CD4-positive, alpha-beta T cell treated with Interleukin-15 for 4 hours (primary cell): ENCODE results near the gene TAGLN3.
"Not testable (repeated sequence)": the region's sequence is repeated elsewhere in the genome, so short reads cannot be mapped to it uniquely, and the experiment has no call there.

Experiments used
- DNase-seq: peaks from one replicate; pipeline ENCODE4 v3.0.0-alpha.2; 2020; ENCODE audit warnings: low spot score

TAGLN3 gene

DNA sequence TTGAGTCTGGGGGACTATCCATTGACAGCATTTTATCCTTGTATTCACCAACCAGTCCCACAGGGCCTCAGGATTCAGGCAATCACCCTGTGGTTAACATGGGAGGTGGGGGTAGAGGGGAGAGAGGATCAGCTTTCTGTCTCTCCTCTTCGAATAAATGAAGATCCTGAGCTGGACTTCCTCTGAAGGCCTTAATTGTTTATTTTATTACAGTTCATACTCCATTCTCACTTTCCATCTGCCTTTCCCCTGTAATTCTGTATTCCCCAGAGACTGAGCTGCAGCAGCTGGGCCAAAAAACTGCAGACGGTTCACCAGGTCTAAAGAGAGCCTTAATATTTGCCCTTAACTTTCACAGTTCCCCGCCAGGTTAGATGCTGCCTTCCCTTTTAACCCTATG lies 11.9 kb downstream of the TAGLN3 start:
- DNase-seq: no peak

GRCh38 chr3:112011376-112011940 lies 12.7 kb downstream of the TAGLN3 start:
- DNase-seq: no peak

DNA sequence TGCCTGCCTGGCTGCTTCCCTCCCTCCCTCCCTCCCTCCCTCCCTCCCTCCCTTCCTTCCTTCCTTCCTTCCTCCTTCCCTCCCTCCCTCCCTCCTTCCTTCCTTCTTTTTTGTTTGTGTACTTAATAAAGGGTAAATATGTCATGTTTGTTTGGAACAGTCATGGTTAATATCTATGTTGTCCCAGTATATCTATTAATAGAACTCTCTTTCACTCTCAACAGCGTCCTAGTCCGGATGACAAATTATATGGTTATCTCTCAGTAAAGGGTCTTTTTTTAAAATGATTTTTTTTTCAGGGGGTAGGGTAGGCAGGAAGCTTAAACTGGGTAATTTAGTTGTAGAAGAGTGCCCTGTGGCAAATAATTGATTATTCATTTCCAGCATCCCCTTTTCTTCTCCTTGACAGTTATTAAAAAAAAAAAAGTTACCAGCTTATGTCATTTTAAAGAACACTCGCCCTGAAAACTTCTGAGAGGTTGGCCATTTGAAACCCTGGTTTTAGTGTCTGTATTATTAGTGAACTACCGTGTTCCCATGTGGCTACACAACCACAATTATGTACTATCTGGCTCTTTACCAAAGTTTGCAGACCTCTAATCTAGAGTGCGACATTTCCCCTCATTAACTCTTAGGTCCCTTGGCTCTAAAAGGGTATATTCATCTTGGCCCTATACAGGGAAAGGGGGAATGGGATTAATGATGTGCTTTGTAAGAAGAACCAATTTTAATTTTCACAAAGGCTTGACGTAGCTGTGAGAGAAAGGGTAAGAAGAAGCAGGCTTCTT lies 13.7 kb downstream of the TAGLN3 start:
- DNase-seq: no peak

DNA sequence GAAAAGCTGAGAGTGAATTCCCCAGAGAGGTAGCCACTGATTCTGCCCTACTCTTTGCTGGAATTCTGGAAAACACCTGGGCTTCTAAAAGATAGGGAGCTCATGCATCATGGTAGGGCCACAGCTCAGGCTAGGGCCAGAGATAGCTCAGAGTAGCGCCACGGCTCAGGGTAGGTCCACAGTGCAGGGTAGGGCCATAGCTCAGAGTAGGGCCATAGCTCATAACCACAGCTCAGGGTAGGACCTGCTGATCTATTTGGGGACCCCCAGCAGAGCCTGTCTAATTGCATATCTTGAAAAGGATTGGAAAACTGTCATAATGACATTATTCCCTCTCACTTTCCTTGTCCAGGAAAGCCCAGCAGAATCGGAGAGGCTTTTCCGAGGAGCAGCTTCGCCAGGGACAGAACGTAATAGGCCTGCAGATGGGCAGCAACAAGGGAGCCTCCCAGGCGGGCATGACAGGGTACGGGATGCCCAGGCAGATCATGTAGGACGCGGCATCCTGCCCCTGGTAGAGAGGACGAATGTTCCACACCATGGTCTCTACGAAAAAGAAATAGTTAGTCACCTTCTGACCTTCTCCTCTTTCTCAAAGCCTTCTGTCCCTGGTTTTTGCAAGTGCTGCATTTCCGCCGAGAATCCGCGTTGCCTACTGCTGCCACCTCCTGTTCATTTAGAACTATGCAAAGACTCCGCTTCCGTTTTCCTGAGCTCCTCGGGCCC lies 14.5 kb downstream of the TAGLN3 start:
- peak; percentile 58 for DNase-seq

- no peak for DNase-seq
Observed at GRCh38 chr3:112013784-112014143, 15.0 kb downstream of the TAGLN3 start.

DNA sequence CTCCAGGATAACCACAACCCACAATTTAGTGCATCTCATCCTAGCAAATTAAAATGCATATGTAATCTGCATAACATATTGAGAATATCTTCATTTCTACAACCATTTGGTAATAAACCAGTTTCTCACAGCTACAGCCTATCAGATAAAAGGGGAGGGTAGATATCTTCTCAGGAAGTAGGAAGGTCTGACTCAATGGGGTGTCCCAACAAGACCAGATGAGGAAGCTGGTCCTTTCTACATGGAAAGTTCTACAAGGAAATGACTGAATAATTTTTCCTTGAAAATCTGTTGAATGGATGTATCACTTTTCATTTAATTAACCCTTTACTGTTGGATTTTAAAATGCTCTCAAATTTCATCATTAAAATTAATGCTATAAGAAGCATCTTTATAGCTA lies 18.4 kb downstream of the TAGLN3 start:
- no peak for DNase-seq

DNA sequence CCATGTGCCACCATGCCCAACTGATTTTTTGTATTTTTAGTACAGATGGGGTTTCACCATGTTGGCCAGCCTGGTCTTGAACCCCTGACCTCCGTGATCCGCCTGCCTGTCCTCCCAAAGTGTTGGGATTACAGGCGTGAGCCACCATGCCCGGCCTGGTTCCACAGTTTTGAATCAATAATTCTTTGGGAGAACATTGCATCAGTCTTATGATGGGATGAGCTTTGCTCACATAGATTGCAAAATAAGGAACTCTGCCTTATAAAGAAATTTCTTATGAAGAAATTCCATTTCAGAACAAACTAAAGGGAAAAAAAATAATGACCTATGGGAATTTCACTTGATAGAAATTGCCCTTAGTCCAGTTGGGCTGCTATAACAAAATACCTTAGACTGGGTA lies 20.0 kb downstream of the TAGLN3 start:
- DNase-seq: no peak

GRCh38 chr3:112019716-112020115 lies 21.0 kb downstream of the TAGLN3 start:
- no peak for DNase-seq

GRCh38 chr3:112020674-112021085 lies 22.0 kb downstream of the TAGLN3 start:
- DNase-seq: no peak

DNA sequence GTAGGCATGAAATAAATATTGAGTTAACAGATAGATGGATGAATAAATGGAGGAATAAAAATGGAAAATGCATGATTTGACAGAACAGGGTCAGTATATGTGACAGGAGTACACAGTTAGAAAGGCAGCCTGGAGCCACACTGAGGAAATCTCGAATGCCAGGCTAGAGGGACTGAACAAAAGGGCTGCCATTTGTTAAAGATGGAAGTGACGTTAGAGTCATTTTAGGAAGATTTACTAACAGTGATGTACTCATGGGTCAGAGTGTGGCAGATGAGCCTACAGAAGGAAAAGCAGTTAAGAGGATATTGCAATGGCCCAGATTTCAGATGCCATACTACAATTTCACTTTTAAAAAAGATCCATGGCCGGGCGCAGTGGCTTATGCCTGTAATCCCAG lies 28.4 kb downstream of the TAGLN3 start:
- DNase-seq: no peak

DNA sequence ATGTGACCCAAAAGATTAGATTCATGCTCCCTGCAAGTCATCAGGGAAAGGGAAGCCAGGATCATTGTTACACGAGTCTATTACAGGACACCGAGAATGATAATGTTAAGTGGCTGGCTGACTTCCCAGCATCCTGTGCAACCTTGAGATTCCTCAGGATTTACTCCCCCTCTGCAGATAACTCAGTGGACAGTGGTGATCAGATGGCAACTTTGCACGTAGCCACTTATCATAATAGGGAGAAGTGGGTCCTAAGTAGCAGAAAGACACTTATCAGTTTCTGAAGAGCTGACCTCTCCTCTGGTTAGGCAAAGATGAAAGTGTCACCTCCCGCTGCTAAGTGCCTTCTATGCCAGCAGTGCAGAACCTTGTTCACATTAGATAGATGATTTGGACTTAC lies 29.1 kb downstream of the TAGLN3 start:
- no peak for DNase-seq

DNA sequence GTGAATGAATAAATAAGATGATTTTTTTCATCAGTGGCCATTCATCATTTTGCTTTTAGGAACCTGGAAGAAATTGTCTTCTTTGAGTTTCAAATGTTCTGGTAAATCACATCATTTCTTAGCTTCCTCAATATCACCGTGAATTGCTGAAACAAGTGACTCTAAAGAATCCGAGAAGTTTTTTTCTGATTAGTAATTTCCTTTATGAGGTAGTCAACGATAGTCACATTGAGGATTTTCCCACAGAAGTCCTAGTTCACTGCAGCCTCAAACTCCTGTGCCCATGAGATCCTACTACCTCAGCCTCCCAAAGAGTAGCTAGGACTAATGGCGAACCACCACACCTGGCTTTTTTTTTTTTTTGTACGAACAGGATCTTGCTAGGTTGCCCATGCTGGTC lies 32.2 kb downstream of the TAGLN3 start:
- DNase-seq: no peak

- no peak for DNase-seq
Observed at GRCh38 chr3:112032098-112032731, 33.5 kb downstream of the TAGLN3 start.

- no peak for DNase-seq
Observed at GRCh38 chr3:112034436-112034835, 35.7 kb downstream of the TAGLN3 start, which contains the start of gene TMPRSS7. Gene TMPRSS7 (plus strand): TSS chr3:112034736. CDS start chr3:112034846, 110 bp downstream.

DNA sequence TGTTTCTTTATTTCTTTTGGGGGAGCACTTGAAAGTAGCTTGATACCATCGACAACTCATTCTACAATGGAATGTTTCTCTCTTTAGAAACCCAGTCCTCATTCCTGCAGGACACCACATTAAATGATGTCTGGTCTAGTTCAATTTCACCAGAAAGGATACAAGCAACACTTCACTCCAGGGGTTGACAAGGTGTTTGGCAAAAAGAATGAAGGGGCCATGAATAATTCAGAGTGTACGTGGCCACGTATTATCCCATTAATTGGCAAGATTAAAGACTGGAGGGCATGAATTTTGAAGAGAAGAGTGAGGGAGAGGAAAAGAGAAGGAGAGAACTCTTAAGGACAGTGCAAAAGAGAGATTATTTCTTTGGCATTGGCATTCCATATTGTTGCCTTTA lies 36.5 kb downstream of the TAGLN3 start:
- DNase-seq: no peak

DNA sequence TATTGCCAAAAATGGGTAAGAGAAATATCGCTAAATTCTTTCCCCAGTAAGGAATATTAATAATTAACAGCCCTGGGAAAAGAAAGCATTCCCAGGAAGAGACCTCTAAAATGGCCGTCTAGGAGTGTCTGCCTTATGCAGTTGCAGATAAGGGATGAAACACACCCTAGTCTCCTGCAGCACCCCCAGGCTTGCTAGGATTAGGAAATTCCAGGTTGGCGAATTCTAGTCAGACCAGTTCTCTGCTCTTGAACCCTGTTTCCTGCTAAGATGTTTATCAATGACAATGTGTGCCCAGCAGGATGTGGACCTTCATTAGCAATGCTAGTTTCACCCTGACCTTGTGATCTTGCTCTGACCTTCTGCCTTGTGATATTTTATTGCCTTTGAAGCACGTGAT lies 38.5 kb downstream of the TAGLN3 start:
- not testable (repeated sequence) for DNase-seq

DNA sequence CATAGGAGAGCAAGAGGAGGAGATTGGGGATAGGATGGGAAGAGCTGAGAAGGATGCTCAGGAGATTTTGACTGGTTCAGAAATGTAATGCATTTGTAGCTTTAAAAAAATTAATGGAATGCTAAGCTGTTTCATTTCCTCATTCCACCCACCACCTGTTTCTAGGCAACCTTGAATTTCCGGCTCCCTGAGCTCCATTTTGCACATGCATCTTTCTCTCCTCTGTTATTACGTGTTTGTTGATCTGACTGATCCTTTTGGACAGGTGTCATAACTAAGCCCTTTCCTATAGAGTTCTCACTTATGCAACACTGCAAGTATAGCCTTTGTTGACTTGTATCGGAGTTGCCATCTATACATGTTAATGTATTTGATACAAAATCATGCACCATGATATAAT lies 40.1 kb downstream of the TAGLN3 start:
- no peak for DNase-seq

GRCh38 chr3:112041321-112041720 lies 42.6 kb downstream of the TAGLN3 start:
- DNase-seq: no peak

GRCh38 chr3:112042842-112043280 lies 44.1 kb downstream of the TAGLN3 start:
- DNase-seq: no peak

- DNase-seq: peak; percentile 62
Observed at GRCh38 chr3:112043621-112044201, 45.0 kb downstream of the TAGLN3 start.

GRCh38 chr3:112046599-112046998 lies 47.9 kb downstream of the TAGLN3 start:
- DNase-seq: no peak

DNA sequence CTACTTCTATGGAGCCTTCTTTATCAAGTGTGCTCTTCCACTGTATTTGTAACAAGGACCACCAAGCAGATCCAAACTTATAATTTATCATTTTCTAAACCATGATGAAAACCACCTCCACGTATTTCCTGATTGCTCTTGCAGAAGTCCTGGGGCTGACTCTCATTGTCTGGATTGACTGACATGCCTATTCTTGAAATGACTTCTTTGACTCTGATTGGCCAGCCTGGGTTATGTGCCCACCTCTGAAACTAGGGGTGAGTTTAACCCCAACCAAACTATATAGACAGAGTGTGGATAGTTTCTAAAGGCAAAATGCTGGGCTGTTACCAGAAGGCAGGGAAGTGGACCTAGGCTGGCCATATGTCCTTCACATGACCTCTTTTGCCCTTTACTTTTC lies 48.5 kb downstream of the TAGLN3 start:
- DNase-seq: no peak
